HG02571 (cell line): ENCODE measurements around the gene FAM228B.
"Not testable (repeated sequence)": the region's sequence is repeated elsewhere in the genome, so short reads cannot be mapped to it uniquely, and the experiment has no call there.

ENCODE experiments used
- ATAC-seq: cut with Tn5 transposase; IDR thresholded peaks from one replicate; pipeline ENCODE4 v1.9.1; 2021; ENCODE audit warnings: mild to moderate bottlenecking, moderate library complexity; ENCODE audit not compliant: unreplicated experiment

The FAM228B gene

DNA sequence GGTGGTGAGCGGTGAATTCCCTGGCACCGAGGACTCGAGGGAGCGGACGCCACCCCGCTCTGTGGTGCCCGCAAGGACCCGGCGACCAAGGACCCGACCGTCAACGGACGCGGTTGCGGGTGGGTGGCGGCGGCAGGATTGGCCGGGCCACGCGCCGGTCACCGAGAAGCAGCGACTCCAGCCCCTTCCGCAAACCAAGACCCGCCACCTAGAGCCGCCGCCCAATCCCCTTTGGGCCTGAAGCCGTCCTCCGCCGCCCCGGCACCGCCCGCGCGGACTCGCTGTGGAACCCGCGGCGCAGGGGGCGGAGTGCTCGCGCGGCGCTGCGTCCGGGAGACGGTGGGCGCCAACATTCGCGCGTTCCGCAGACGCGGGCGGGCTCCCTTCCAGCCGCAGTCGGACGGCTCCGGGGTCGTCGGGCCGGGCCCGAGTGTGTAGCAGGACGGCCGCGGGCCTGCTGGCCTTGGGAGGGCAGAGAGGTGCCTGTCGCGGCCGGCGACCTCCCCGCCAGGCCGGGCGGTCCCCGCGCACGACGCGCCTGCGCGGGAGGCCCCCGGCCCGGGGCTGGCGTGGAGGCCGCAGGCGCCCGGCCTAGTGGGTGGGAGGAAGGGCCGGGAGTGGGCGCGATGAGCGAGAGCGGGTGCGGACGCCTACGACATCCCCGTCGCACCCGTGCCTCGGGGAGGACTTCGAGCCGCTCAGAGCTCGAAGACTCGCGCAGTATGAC lies at the start of gene FAM228B, which contains the start of gene PFN4:
Gene FAM228B, plus strand, starts transcription at position 275 of the 727 bp plus-strand sequence. CDS start 893 bp downstream, outside the sequence.
Gene PFN4, minus strand, starts transcription at position 140 of the 727 bp plus-strand sequence. CDS start 799 bp downstream, outside the sequence.
- ATAC-seq, result peak; percentile 86

GRCh38 chr2:24073816-24074215 lies 49.5 kb upstream of the FAM228B start:
- no peak for ATAC-seq

DNA sequence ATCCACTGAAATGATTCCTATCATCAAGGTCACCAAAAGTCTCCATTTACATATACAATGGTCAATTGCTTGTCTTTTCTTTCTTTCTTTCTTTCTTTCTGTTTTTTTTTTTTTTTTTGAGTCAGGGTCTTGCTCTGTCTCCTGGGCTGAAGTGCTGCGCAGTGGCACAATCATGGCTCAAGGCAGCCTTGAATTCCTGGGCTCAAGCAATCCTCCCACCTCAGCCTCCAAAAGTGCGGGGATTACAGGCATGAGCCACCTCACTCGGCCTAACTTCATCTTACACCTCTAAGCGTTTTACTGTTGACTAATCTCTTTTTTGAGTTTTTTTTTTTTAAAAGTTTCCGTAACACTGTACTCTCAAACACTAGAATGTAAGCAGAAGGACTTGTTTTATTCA lies 48.0 kb upstream of the FAM228B start:
- no peak for ATAC-seq

- peak; percentile 94 for ATAC-seq
Measured at GRCh38 chr2:24075915-24076848, 47.1 kb upstream of the FAM228B start, which contains the start of gene SF3B6. Gene SF3B6 (minus strand): TSS chr2:24076326. CDS start chr2:24076229, 97 bp downstream.

- no peak for ATAC-seq
Measured at GRCh38 chr2:24076849-24077534, 46.3 kb upstream of the FAM228B start.

GRCh38 chr2:24077535-24077877 lies 45.8 kb upstream of the FAM228B start:
- ATAC-seq, result no peak

DNA sequence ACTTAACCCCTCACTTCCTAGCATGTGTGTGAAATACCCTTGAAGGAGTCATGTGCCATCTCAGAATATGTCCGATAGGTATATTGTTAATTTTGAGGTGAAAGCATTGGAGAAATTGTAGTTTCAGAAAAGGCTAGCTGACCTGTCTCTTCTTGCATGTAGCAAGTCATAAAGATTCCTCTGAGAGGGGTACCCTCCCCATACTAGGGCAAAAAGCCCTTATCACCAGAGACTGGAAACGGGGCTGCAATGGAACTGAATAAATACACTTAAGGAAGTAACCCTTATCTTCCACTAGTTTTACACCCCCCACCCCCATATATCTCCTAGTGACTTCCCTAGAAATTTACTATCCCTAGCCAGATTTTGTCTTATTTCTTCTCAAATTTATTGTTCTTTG lies 45.4 kb upstream of the FAM228B start:
- no peak for ATAC-seq

DNA sequence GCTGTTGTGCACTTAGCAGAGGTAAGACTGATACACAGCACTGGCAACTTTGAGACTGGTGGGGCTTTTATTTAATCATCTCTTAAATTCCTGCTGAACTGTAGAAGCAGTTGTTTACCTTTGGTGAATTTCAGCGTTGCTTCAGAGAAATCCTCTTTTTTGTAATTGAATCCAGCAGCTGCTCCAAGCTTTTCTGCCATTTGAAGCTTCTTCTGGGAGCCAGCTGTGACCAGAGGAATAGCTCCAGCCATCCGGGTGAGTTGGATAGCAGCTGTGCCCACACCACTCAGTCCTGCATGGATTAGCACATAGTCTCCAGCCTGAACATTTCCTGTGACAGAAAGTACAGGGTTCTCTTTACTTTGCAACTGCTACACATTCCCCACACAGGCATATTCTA lies 42.6 kb upstream of the FAM228B start:
- no peak for ATAC-seq

- ATAC-seq, result no peak
Measured at GRCh38 chr2:24082787-24083566, 40.3 kb upstream of the FAM228B start.

DNA sequence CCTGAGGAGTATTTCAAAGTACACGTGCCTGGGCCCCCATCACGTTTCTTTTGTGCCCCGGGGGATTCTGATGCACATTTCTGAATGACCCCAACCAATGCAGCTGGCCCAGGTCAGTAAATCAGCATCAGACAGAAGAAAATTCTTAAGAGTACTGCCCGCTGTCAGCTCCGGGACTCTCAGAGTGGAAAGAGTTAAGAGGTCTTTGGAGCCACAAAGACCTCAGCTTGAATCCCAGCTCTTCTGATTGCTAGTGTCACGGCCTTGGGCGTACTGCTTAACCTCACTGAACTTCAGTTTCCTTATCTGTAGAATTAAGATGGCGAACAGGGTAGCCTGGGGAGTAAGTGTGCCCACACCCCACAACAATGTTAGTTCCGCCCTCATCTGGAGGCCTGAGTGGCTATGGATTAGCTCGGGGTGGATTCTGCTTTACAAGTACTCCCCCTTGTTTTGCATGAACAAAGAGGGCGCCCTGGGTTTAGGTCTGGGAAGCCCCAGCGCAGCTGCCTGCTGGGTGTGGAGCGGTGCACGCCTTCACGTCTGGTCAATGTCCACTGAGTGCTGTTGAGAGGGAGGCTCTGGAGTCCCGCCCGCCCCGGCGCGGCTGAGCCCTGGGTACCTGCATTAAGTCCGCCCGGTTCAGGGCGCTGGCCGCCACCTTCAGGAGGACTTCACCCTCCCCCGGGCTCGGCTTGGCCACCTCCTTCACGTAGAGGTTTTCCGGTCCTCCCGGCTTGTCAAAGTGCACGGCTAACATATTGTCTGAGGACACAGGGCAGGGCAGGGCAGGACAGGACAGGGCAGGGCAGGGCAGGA lies 39.5 kb upstream of the FAM228B start:
- peak; percentile 72 for ATAC-seq

DNA sequence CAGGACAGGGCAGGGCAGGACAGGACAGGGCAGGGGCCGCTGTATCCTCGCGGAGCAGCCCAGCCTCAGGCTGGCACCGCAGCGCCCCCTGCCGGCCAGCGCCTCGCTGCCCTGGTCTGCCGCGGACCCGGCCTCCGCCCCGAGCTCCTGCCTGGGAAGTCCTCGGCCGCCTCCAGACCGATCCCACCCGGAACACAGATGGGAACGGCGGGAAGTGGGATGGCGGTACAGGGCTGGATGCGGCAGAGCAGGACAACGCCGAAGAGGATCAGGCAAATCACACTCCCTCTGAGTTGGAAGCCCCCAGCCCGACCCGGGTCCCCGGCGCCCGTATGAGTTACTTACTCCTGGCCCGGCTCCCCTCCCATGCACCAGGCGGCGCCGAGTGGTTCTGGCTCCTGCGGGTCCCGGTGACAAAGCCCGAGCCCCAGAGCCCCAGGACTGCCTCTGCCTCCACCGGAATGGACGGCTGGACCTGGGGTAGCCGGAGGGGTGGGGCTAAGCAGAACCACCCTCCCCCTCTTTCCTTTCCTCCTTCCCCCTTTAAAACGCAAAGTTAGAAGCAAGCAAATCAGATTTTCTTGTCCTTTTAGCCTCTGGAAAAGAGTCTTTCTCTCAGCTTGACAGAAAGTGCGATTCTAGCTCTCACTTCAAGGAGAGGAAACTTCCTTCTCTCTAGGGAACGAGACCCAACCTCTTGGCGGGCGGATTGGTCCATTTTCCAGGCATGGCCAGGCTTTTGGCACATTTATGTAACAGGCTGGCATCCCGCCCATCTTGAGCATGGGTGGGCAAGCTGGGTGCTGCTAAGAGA lies 38.7 kb upstream of the FAM228B start, which contains the start of gene TP53I3:
Gene TP53I3, minus strand, starts transcription at position 449 of the 814 bp plus-strand sequence. CDS start 508 bp downstream, outside the sequence.
- ATAC-seq, result peak; percentile 77

DNA sequence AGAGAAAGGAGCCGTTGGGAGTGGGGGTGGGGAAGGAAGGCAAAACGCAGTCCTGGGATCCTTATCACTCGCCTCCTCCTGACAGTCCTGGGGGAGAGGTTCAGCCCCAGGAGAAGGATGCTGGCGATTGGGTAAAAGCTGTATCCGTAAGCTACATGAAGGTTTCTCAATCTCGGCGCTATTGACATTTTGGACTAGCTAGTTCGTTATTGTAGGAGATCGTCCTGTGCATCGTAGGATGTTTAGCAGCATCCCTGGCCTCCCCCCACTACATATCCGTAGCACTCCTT lies 38.1 kb upstream of the FAM228B start:
- ATAC-seq, result no peak

- ATAC-seq, result no peak
Measured at GRCh38 chr2:24086241-24086640, 37.0 kb upstream of the FAM228B start.

- no peak for ATAC-seq
Measured at GRCh38 chr2:24087032-24087431, 36.2 kb upstream of the FAM228B start.

DNA sequence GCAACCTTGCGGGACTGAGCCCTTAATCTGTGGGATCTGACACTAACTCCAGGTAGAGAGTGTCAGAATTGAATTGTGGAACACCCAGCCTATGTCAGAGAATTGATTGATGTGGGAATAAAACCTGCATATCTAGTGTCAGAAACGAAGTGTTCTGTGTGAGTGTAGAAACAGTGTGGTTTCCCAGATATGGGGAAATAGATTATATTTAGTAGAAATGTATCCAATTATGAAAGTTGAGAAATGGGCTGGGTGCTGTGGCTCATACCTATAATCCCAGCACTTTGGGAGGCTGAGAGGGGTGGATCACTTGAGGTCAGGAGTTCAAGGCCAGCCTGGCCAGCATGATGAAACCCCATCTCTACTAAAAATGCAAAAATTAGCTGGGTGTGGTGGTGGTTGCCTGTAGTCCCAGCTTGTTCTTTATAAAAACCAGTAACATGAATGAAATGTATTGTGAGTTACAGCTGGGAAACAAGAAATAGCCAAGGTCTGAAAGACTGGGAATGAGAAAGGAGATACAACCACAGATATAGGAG lies 34.4 kb upstream of the FAM228B start:
- no peak for ATAC-seq

DNA sequence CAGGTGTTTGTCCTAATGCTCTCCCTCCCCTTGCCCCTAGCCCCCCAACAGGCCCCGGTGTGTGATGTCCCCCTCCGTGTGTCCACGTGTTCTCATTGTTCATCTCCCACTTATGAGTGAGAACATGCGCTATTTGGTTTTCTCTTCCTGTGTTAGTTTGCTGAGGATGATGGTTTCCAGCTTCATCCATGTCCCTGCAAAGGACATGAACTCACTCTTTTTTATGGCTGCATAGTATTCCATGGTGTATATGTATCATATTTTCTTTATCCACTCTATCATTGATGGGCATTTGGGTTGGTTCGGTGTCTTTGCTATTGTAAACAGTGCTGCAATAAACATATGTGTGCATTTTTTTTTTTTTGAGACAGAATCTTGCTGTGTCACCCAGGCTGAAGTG lies 30.0 kb upstream of the FAM228B start:
- ATAC-seq, result not testable (repeated sequence)

GRCh38 chr2:24095171-24095677 lies 28.0 kb upstream of the FAM228B start:
- not testable (repeated sequence) for ATAC-seq

GRCh38 chr2:24100732-24101131 lies 22.5 kb upstream of the FAM228B start:
- ATAC-seq, result not testable (repeated sequence)
